ENCODE data around the gene GDF3. TPM values are rescaled to one million over a fixed set of nuclear protein-coding genes. Genes with fewer than 3 reads are reported as not detected.

The GDF3 gene
- total RNA-seq, 1 experiment from 2014 or later: not detected

- H3K4me3 ChIP-seq (replicated peaks in 1 of 2; ENCODE audit: low read depth in 1 of 2, low read length in 2 of 2): no peak overlapping the region
- no TSS peak for BruUV-seq (replicated peaks)
- DNase-seq (ENCODE audit: low read depth, low spot score) (no peak), ATAC-seq (no peak)
- H3K27me3 ChIP-seq (ENCODE audit: insufficient read depth, low read length): no peaks in the 10 kb centered on the region
- no peaks in the 10 kb centered on the region for H3K9me2 ChIP-seq (ENCODE audit: insufficient read depth)
- no peaks in the 10 kb centered on the region for H3K9me3 ChIP-seq (ENCODE audit: control insufficient read depth in 1 of 2, insufficient read depth in 1 of 2, low read depth in 1 of 2, low read length in 2 of 2)
- no peak overlapping the region for H3K4me2 ChIP-seq (ENCODE audit: low read length)
- ChIA-PET RAD21 (ENCODE audit: low non-redundant PET in 1 of 2, low total read pairs in 2 of 2, uncharacterized antibody in 2 of 2, unreplicated experiment in 2 of 2) (interaction anchor here in 1 of 2 experiments (0.7 kb wide), 1 partner anchor 22 kb away, joined by 3 read pairs; no protein-coding TSS in a partner anchor), CTCF (interaction anchor here (1.6 kb wide), 1 partner anchor 141 kb away, joined by 3 read pairs; no protein-coding TSS in a partner anchor), POLR2A (no interaction called here)
- H4K20me1 ChIP-seq (ENCODE audit: insufficient read depth): no peaks in the 10 kb centered on the region
- no peaks in the 10 kb centered on the region for H3K36me3 ChIP-seq (ENCODE audit: control insufficient read depth in 1 of 2, insufficient read depth in 2 of 2, low read length in 2 of 2)
- H3K79me2 ChIP-seq (ENCODE audit: insufficient read depth, low read length): no peaks in the 10 kb centered on the region
- no peak overlapping the region for H3K9ac ChIP-seq (ENCODE audit: low read length)
- H3K27ac ChIP-seq (ENCODE audit: low read depth, low read length): no peak overlapping the region
- peaks cover 3% of the 10 kb centered on the region in 2 experiments; a peak in 2 of 4 replicates for H3K4me1 ChIP-seq (ENCODE audit: control insufficient read depth in 1 of 2, insufficient read depth in 2 of 2, low read length in 2 of 2)
- H2AFZ ChIP-seq (ENCODE audit: low read depth, low read length, poor library complexity, severe bottlenecking): no peak overlapping the region
- TF ChIP-seq SP1 (IDR thresholded peaks at IDR 0.05; ENCODE audit: low read depth) (no peak), ZNF274 (IDR thresholded peaks at IDR 0.05; ENCODE audit: low read depth, low read length) (no peak), ZBTB33 (IDR thresholded peaks at IDR 0.05; ENCODE audit: extremely low read depth, insufficient replicate concordance, low read length) (no peak), CBX3 (IDR thresholded peaks at IDR 0.05; ENCODE audit: low read depth) (no peak), EGR1 (IDR thresholded peaks at IDR 0.05; ENCODE audit: low read depth) (no peak), RAD21 (IDR thresholded peaks at IDR 0.05; ENCODE audit: low read depth) (no peak), CTCF (IDR thresholded peaks at IDR 0.05 in 2 of 3, conservative IDR thresholded peaks at IDR 0.05 in 1 of 3; ENCODE audit: borderline replicate concordance in 1 of 3, insufficient read depth in 1 of 3, low read depth in 2 of 3, low read length in 2 of 3) (no peak), EZH2phosphoT487 (IDR thresholded peaks at IDR 0.05; ENCODE audit: borderline replicate concordance) (no peak), MAX (IDR thresholded peaks at IDR 0.05) (no peak), REST (IDR thresholded peaks at IDR 0.05; ENCODE audit: low read depth) (no peak), YY1 (IDR thresholded peaks at IDR 0.05; ENCODE audit: extremely low read depth, insufficient replicate concordance, low read depth, low read length) (no peak), POLR2AphosphoS5 (IDR thresholded peaks at IDR 0.05; ENCODE audit: low read depth, low read length) (no peak), FOSL1 (IDR thresholded peaks at IDR 0.05; ENCODE audit: low read depth) (no peak), TCF7L2 (IDR thresholded peaks at IDR 0.05; ENCODE audit: borderline replicate concordance, extremely low read depth, insufficient read depth, insufficient read length) (no peak), SIN3A (IDR thresholded peaks at IDR 0.05; ENCODE audit: low read depth) (no peak), ATF3 (IDR thresholded peaks at IDR 0.05) (no peak), ZFX (IDR thresholded peaks at IDR 0.05) (no peak)
- intact Hi-C loops (cut with micrococcal nuclease): no loop called here
Measured at GRCh38 chr12:7666595-7666994, 29.0 kb downstream of the GDF3 start.
